GM03348 (cell line): Measurements from ENCODE around the gene BNIP5.

Experiments used
- DNase-seq: peaks from one replicate; pipeline ENCODE4 v3.0.0; 2012; ENCODE audit warnings: low spot score

Gene BNIP5

DNA sequence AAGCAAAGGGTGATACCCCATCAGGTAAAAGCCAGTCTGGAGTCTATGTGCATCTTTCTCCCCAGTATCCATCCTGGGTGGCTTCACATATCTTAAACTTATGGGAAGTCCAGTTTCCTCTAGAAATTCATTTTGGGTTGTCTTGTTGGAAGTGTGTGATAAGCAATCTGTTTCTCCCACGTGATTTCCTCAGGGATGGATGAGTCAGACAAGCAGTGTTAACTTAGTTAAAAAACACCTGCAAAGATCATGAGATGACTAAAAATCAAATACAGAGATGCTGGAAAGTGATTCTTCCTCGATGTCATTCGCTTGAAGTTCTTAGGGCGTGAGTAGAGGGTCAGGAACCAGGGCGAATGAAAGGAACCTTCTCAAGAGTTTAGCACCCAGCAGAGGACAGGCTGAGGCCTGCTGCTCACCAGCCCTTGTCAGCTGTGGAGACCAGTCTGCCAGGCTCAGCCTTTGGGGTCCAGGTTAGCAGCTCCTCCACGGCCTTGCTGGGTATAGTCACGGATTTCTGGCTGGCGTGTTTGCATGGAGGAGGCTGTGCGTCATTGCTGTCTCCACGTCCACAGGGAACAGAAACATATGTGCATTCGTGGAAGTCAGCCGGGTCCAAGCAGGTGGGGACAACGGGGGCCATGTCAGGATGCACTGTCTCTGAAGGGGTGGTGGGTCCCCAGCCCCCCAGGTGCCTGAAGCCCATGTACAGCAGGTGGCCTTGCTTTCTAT, 69.6 kb downstream of the BNIP5 start:
- no peak for DNase-seq
